SK-N-SH (cell line): Measurements from ENCODE around the gene PTPN4. TPM values are rescaled to one million over a fixed set of nuclear protein-coding genes. Genes with fewer than 3 reads are reported as not detected.

Experiments
- CTCF ChIA-PET: fragments of 300-600, 350-600 bp; formaldehyde crosslinking; extraction: SDS; loops from one replicate; lab custom pipeline; 2021; lab: Yijun Ruan, JAX
- POLR2A ChIA-PET: fragments of 350-600 bp; sonication (Branson Sonifier 250); formaldehyde crosslinking; extraction: SDS; loops from one replicate; lab custom pipeline; 2020; ENCODE audit warnings: antibody characterized with exemption, inconsistent platforms; lab: Yijun Ruan, JAX
- DNase-seq: peaks from one replicate; pipeline ENCODE4 v3.0.0; 2012
- H2AFZ ChIP-seq: fragments of 200-600 bp; sonication (generic); 2 replicates; pipeline ENCODE4 v1.8.1; 2016; ENCODE audit warnings: antibody characterized with exemption, mild to moderate bottlenecking, low read depth
- H3F3A ChIP-seq: fragments of 200-600 bp; sonication (generic); replicated peaks from 2 replicates; pipeline ENCODE3; 2016; ENCODE audit warnings: antibody characterized with exemption, mild to moderate bottlenecking; ENCODE audit not compliant: insufficient read depth
- H3K27ac ChIP-seq, 2 experiments: fragments of 200-500 bp in 1 of 2; fragments of 200-600 bp in 1 of 2; sonication (Bioruptor generic) in 1 of 2; sonication (generic), shearing (Covaris generic) in 1 of 2; 2 replicates each; pipeline versions ENCODE4 v1.5.1 to v1.6.1; 2014 to 2016; ENCODE audit warnings: low read depth in 2 of 2, inconsistent platforms in 1 of 2, low read length in 1 of 2, mild to moderate bottlenecking in 1 of 2, mixed read lengths in 1 of 2
- H3K27me3 ChIP-seq: fragments of 200-600 bp; sonication (generic), shearing (Covaris generic); 2 replicates; pipeline ENCODE4 v1.6.1; 2016; ENCODE audit warnings: mixed run types; ENCODE audit not compliant: insufficient read depth
- H3K36me3 ChIP-seq, 2 experiments: fragments of 200-500 bp in 1 of 2; fragments of 200-600 bp in 1 of 2; sonication (Bioruptor generic) in 1 of 2; sonication (generic) in 1 of 2; replicated peaks in 1 of 2; 2 replicates each; pipeline versions ENCODE3 to v1.5.1; 2014 to 2016; ENCODE audit warnings: low read length in 1 of 2, mild to moderate bottlenecking in 1 of 2; ENCODE audit not compliant: insufficient read depth in 2 of 2, control insufficient read depth in 1 of 2
- H3K4me1 ChIP-seq, 2 experiments: fragments of 200-500 bp in 1 of 2; fragments of 200-600 bp in 1 of 2; sonication (Bioruptor generic) in 1 of 2; sonication (generic), shearing (Covaris generic) in 1 of 2; 2 replicates each; pipeline versions ENCODE4 v1.5.1 to v1.6.1; 2014 to 2016; ENCODE audit warnings: low read depth in 1 of 2, low read length in 1 of 2, mixed run types in 1 of 2; ENCODE audit not compliant: insufficient read depth in 2 of 2, control insufficient read depth in 1 of 2
- H3K4me2 ChIP-seq: fragments of 200-600 bp; sonication (generic), shearing (Covaris generic); 2 replicates; pipeline ENCODE4 v1.6.1; 2017; ENCODE audit warnings: mixed run types
- H3K4me3 ChIP-seq, 2 experiments: fragments of 200-500 bp in 1 of 2; fragments of 200-600 bp in 1 of 2; sonication (Bioruptor generic) in 1 of 2; sonication (generic), shearing (Covaris generic) in 1 of 2; 2 replicates each; pipeline versions ENCODE4 v1.5.1 to v1.8.1; 2014 to 2016; ENCODE audit warnings: low read depth in 2 of 2, inconsistent platforms in 1 of 2, low read length in 1 of 2, mild to moderate bottlenecking in 1 of 2, mixed read lengths in 1 of 2, moderate library complexity in 1 of 2
- H3K79me2 ChIP-seq: fragments of 200-600 bp; sonication (generic); 2 replicates; pipeline ENCODE4 v1.8.1; 2017; ENCODE audit warnings: mild to moderate bottlenecking; ENCODE audit not compliant: insufficient read depth
- H3K9ac ChIP-seq: fragments of 200-600 bp; sonication (generic); 2 replicates; pipeline ENCODE4 v1.6.1; 2017; ENCODE audit warnings: mixed run types
- H3K9me2 ChIP-seq: fragments of 200-600 bp; sonication (generic); 2 replicates; pipeline ENCODE4 v1.6.1; 2017; ENCODE audit warnings: mixed run types
- H3K9me3 ChIP-seq: fragments of 200-600 bp; sonication (generic); 2 replicates; pipeline ENCODE4 v1.6.1; 2017; ENCODE audit warnings: mixed run types, mild to moderate bottlenecking, moderate library complexity
- H4K20me1 ChIP-seq: fragments of 200-600 bp; sonication (generic); 2 replicates; pipeline ENCODE4 v1.6.1; 2017; ENCODE audit warnings: mild to moderate bottlenecking, mixed run types; ENCODE audit not compliant: insufficient read depth
- CHD2 ChIP-seq: fragments of 150-350 bp; IDR thresholded peaks from 2 replicates; pipeline ENCODE4 v1.6.1; 2018; ENCODE audit warnings: low read length; ENCODE audit not compliant: partially characterized antibody
- EP300 ChIP-seq, 2 experiments: IDR thresholded peaks; 2 replicates each; pipeline versions ENCODE4 v1.4.0 to v1.6.1; 2012; ENCODE audit warnings: borderline replicate concordance in 1 of 2, low read depth in 1 of 2, low read length in 1 of 2
- FOSL2 ChIP-seq: IDR thresholded peaks from 2 replicates; pipeline ENCODE4 v1.4.0; 2012; ENCODE audit warnings: low read depth, mild to moderate bottlenecking, moderate library complexity, borderline replicate concordance
- FOXJ3 ChIP-seq: sonication (generic); formaldehyde crosslinking; IDR thresholded peaks from 2 replicates; pipeline ENCODE4 v1.5.1; 2020; ENCODE audit warnings: mild to moderate bottlenecking, missing genetic modification reagents
- MXI1 ChIP-seq: IDR thresholded peaks from 2 replicates; pipeline ENCODE4 v1.6.1; 2012; ENCODE audit warnings: mild to moderate bottlenecking, low read depth, low read length, improper control_type of control experiment
- POLR2AphosphoS5 ChIP-seq: IDR thresholded peaks from 2 replicates; pipeline ENCODE4 v1.6.1; 2012; ENCODE audit warnings: low read depth, low read length
- RFX5 ChIP-seq: IDR thresholded peaks from 2 replicates; pipeline ENCODE4 v1.6.1; 2012; ENCODE audit warnings: mild to moderate bottlenecking, improper control_type of control experiment, low read length
- TAF1 ChIP-seq: IDR thresholded peaks from 2 replicates; pipeline ENCODE4 v1.6.1; 2012; ENCODE audit warnings: low read depth, mild to moderate bottlenecking, low read length, moderate library complexity, borderline replicate concordance
- TEAD4 ChIP-seq: IDR thresholded peaks from 2 replicates; pipeline ENCODE4 v1.4.0; 2012; ENCODE audit warnings: mild to moderate bottlenecking, borderline replicate concordance; ENCODE audit not compliant: insufficient read depth
- YY1 ChIP-seq: IDR thresholded peaks from 2 replicates; pipeline ENCODE4 v1.4.0; 2012; ENCODE audit warnings: low read depth, mild to moderate bottlenecking
- WGBS: methylation state at CpG from one replicate; pipeline ENCODE4 v1.1.6; 2017; ENCODE audit warnings: low lambda C conversion rate; 5-methylcytosine and 5-hydroxymethylcytosine counted together
- polyA plus RNA-seq, 3 experiments: library from polyadenylated mRNA; depleted of rRNA; stranded (reverse); fragments of >200 nt; gene quantifications; 2 replicates each; pipeline ENCODE4 v1.2.3, GENCODE V29; 2012
- TF ChIP-seq, protein P1 (sequence below): IDR thresholded peaks from 2 replicates; pipeline ENCODE4 v1.6.1; 2012; ENCODE audit warnings: mild to moderate bottlenecking, low read depth, low read length, moderate library complexity
- TF ChIP-seq, protein P2 (sequence below): IDR thresholded peaks from 2 replicates; pipeline ENCODE4; 2012
- TF ChIP-seq, protein P3 (sequence below): IDR thresholded peaks from 2 replicates; pipeline ENCODE4 v1.4.0; 2012; ENCODE audit warnings: low read depth, borderline replicate concordance
- TF ChIP-seq, protein P4 (sequence below): IDR thresholded peaks from 2 replicates; pipeline ENCODE4 v1.4.0; 2012; ENCODE audit warnings: low read depth
- TF ChIP-seq, protein P5 (sequence below): IDR thresholded peaks from 2 replicates; pipeline ENCODE4 v1.4.0; 2012; ENCODE audit warnings: low read depth, borderline replicate concordance

PTPN4 gene
- polyA plus RNA-seq, 1 of the 3 experiments (the other 2 are of a cell fraction), result 6.2 TPM

DNA sequence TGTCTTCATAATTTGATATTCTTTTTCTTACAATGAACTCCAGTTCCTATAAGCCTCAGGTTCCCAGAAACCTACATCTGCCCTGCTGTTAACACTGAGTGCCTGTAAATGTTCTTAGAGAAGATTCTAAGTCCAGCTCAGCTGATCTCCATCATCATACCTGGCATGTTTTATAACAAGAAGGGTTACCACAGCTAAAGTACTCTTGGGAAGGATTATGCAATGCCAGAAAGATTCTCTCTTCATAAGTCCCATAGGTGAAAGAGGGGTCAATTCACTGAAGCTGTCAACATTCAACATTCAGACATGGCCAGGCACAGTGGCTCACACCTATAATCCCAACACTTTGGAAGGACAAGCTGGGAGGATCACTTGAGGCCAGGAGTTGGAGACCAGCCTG, 31.3 kb upstream of the PTPN4 start:
- Histone ChIP-seq H3K4me2 (no peak overlapping the region), H3K4me1 (no peaks in the 10 kb centered on the region), H2AFZ (no peak overlapping the region), H3K36me3 (no peaks in the 10 kb centered on the region), H3K9ac (no peak overlapping the region), H3K27ac (no peak overlapping the region), H3K4me3 (no peak overlapping the region), H4K20me1 (no peaks in the 10 kb centered on the region), H3K9me2 (no peaks in the 10 kb centered on the region), H3K9me3 (no peaks in the 10 kb centered on the region), H3K79me2 (no peaks in the 10 kb centered on the region), H3K27me3 (no peaks in the 10 kb centered on the region), H3F3A (no peaks in the 10 kb centered on the region)
- TF ChIP-seq CHD2 (no peak), FOSL2 (no peak), RFX5 (no peak), POLR2AphosphoS5 (no peak)
- TF ChIP-seq, protein P1, sequence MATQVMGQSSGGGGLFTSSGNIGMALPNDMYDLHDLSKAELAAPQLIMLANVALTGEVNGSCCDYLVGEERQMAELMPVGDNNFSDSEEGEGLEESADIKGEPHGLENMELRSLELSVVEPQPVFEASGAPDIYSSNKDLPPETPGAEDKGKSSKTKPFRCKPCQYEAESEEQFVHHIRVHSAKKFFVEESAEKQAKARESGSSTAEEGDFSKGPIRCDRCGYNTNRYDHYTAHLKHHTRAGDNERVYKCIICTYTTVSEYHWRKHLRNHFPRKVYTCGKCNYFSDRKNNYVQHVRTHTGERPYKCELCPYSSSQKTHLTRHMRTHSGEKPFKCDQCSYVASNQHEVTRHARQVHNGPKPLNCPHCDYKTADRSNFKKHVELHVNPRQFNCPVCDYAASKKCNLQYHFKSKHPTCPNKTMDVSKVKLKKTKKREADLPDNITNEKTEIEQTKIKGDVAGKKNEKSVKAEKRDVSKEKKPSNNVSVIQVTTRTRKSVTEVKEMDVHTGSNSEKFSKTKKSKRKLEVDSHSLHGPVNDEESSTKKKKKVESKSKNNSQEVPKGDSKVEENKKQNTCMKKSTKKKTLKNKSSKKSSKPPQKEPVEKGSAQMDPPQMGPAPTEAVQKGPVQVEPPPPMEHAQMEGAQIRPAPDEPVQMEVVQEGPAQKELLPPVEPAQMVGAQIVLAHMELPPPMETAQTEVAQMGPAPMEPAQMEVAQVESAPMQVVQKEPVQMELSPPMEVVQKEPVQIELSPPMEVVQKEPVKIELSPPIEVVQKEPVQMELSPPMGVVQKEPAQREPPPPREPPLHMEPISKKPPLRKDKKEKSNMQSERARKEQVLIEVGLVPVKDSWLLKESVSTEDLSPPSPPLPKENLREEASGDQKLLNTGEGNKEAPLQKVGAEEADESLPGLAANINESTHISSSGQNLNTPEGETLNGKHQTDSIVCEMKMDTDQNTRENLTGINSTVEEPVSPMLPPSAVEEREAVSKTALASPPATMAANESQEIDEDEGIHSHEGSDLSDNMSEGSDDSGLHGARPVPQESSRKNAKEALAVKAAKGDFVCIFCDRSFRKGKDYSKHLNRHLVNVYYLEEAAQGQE, result no peak
- no peak for DNase-seq
- ChIA-PET POLR2A (no interaction called here), CTCF (no interaction called here)

DNA sequence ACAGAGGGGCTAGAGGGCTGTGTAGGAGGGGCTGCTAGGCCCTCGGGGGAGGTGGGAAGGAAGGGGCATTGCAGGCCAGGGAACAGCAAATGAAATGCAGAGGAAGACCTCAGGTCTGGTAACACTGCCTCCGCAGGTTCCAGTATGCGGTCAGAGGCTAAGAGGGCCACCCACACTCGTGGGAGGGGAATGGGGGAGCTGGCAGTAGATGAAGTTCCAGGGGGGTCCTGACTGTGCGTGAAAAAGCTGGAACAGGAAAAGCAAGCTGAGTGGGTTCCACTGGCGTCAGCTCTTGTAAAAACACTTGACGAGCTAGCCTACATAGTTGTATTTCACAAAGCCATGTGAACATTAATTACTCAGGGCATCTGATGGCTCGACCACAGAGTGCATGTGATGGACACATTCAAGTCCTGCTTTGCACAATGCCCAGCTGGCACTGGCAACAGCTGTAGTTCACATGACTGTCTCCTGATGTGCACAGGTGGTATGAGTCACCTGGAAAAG, 29.0 kb upstream of the PTPN4 start:
- no peak overlapping the region for H3K27ac ChIP-seq
- H3K9me2 ChIP-seq, result no peaks in the 10 kb centered on the region
- no peaks in the 10 kb centered on the region for H3K79me2 ChIP-seq
- DNase-seq, result no peak
- H3K9ac ChIP-seq, result no peak overlapping the region
- H3K4me2 ChIP-seq, result no peak overlapping the region
- CTCF ChIA-PET, result interaction anchor here (1.0 kb wide), 1 partner anchor 15 kb away, joined by 4 read pairs; no protein-coding TSS in a partner anchor
- WGBS, result 79% methylated on average over 8 of the region's 8 CpGs
- POLR2A ChIA-PET, result no interaction called here
- H3K4me1 ChIP-seq, result no peaks in the 10 kb centered on the region
- H3K27me3 ChIP-seq, result no peaks in the 10 kb centered on the region
- H3F3A ChIP-seq, result no peaks in the 10 kb centered on the region
- no peaks in the 10 kb centered on the region for H3K36me3 ChIP-seq
- no peaks in the 10 kb centered on the region for H4K20me1 ChIP-seq
- H3K9me3 ChIP-seq, result no peaks in the 10 kb centered on the region
- H3K4me3 ChIP-seq, result no peak overlapping the region
- H2AFZ ChIP-seq, result no peak overlapping the region
- TF ChIP-seq MXI1 (no peak), POLR2AphosphoS5 (no peak), YY1 (no peak), FOSL2 (no peak), TEAD4 (no peak), TAF1 (no peak), EP300 (IDR thresholded peaks at IDR 0.05; ENCODE audit: borderline replicate concordance in 1 of 2, low read depth in 1 of 2, low read length in 1 of 2) (no peak), FOXJ3 (CRISPR knock-in tag) (no peak)
- TF ChIP-seq, protein P2, sequence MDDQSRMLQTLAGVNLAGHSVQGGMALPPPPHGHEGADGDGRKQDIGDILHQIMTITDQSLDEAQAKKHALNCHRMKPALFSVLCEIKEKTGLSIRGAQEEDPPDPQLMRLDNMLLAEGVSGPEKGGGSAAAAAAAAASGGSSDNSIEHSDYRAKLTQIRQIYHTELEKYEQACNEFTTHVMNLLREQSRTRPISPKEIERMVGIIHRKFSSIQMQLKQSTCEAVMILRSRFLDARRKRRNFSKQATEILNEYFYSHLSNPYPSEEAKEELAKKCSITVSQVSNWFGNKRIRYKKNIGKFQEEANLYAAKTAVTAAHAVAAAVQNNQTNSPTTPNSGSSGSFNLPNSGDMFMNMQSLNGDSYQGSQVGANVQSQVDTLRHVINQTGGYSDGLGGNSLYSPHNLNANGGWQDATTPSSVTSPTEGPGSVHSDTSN, result no peak
- TF ChIP-seq, protein P3, sequence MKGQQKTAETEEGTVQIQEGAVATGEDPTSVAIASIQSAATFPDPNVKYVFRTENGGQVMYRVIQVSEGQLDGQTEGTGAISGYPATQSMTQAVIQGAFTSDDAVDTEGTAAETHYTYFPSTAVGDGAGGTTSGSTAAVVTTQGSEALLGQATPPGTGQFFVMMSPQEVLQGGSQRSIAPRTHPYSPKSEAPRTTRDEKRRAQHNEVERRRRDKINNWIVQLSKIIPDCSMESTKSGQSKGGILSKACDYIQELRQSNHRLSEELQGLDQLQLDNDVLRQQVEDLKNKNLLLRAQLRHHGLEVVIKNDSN, result no peak
- TF ChIP-seq, protein P4, sequence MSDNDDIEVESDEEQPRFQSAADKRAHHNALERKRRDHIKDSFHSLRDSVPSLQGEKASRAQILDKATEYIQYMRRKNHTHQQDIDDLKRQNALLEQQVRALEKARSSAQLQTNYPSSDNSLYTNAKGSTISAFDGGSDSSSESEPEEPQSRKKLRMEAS, result no peak
- TF ChIP-seq, protein P5, sequence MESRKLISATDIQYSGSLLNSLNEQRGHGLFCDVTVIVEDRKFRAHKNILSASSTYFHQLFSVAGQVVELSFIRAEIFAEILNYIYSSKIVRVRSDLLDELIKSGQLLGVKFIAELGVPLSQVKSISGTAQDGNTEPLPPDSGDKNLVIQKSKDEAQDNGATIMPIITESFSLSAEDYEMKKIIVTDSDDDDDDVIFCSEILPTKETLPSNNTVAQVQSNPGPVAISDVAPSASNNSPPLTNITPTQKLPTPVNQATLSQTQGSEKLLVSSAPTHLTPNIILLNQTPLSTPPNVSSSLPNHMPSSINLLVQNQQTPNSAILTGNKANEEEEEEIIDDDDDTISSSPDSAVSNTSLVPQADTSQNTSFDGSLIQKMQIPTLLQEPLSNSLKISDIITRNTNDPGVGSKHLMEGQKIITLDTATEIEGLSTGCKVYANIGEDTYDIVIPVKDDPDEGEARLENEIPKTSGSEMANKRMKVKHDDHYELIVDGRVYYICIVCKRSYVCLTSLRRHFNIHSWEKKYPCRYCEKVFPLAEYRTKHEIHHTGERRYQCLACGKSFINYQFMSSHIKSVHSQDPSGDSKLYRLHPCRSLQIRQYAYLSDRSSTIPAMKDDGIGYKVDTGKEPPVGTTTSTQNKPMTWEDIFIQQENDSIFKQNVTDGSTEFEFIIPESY, result no peak
